ENCODE data around the gene FBLN1. TPM values are rescaled to one million over a fixed set of nuclear protein-coding genes. Genes with fewer than 3 reads are reported as not detected.

The FBLN1 gene
- total RNA-seq, 1 donor from 2014 or later, result 238 TPM

- DNase-seq (ENCODE audit: low spot score), result no peak
- Mint-ChIP-seq H3K27ac (ENCODE audit: unreplicated experiment) (no peak overlapping the region), H3K27me3 (ENCODE audit: unreplicated experiment) (peaks cover 5% of the 10 kb centered on the region), H3K4me3 (ENCODE audit: unreplicated experiment) (peak overlapping the region; percentile 37), H3K4me1 (ENCODE audit: unreplicated experiment) (no peaks in the 10 kb centered on the region), H3K9me3 (ENCODE audit: unreplicated experiment) (peaks cover 10% of the 10 kb centered on the region), H3K36me3 (ENCODE audit: low read depth, unreplicated experiment) (peaks cover 72% of the 10 kb centered on the region)
- TF ChIP-seq, protein P1, sequence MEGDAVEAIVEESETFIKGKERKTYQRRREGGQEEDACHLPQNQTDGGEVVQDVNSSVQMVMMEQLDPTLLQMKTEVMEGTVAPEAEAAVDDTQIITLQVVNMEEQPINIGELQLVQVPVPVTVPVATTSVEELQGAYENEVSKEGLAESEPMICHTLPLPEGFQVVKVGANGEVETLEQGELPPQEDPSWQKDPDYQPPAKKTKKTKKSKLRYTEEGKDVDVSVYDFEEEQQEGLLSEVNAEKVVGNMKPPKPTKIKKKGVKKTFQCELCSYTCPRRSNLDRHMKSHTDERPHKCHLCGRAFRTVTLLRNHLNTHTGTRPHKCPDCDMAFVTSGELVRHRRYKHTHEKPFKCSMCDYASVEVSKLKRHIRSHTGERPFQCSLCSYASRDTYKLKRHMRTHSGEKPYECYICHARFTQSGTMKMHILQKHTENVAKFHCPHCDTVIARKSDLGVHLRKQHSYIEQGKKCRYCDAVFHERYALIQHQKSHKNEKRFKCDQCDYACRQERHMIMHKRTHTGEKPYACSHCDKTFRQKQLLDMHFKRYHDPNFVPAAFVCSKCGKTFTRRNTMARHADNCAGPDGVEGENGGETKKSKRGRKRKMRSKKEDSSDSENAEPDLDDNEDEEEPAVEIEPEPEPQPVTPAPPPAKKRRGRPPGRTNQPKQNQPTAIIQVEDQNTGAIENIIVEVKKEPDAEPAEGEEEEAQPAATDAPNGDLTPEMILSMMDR (IDR thresholded peaks at IDR 0.05; ENCODE audit: unreplicated experiment), result no peak
Measured at GRCh38 chr22:45562537-45563361, 60.1 kb downstream of the FBLN1 start.

DNA sequence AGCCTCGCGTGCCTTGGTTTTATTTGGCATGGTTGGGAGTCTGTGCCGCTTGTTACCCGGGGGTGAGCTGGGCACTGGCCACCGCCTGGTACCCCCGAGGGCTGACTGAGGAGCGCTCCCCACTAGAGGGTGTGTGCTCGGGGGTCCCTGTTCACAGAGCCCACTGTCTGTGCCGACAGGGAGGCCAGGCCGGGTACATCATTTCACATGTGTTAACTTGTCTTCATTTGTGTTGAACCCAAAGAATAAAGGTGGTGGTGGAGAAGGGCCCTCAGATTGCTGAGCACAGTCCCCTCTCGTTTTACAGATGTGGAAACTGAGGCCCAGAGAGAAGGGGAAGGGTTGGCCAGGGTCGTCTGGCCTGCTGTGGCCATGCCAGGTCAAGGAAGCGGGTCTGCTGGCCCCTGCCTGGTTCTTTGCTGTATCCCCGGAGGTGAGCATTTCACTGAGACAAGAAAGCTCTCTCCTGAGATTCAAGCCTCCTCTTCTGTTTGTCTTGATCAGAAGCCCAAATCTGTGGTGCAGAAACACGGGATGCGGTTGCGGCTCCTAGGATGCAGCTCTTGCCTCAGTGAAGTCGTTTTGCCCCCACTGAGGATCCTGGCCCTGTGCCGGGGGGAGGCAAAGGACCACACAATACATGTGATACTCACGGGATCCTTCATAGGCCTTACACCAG is 60.8 kb downstream of the FBLN1 start:
- Mint-ChIP-seq H3K36me3 (ENCODE audit: low read depth, unreplicated experiment) (peaks cover 65% of the 10 kb centered on the region), H3K4me3 (ENCODE audit: unreplicated experiment) (no peak overlapping the region), H3K4me1 (ENCODE audit: unreplicated experiment) (no peaks in the 10 kb centered on the region), H3K27me3 (ENCODE audit: unreplicated experiment) (peaks cover 5% of the 10 kb centered on the region), H3K9me3 (ENCODE audit: unreplicated experiment) (peaks cover 10% of the 10 kb centered on the region), H3K27ac (ENCODE audit: unreplicated experiment) (no peak overlapping the region)
- DNase-seq (ENCODE audit: low spot score), result no peak
- TF ChIP-seq, protein P1 (IDR thresholded peaks at IDR 0.05; ENCODE audit: unreplicated experiment), result no peak

- H3K9me3 Mint-ChIP-seq (ENCODE audit: unreplicated experiment), result peaks cover 10% of the 10 kb centered on the region
- H3K36me3 Mint-ChIP-seq (ENCODE audit: low read depth, unreplicated experiment), result peaks cover 61% of the 10 kb centered on the region
- no peak for DNase-seq (ENCODE audit: low spot score)
- H3K4me1 Mint-ChIP-seq (ENCODE audit: unreplicated experiment), result no peaks in the 10 kb centered on the region
- H3K27me3 Mint-ChIP-seq (ENCODE audit: unreplicated experiment), result peaks cover 5% of the 10 kb centered on the region
- H3K27ac Mint-ChIP-seq (ENCODE audit: unreplicated experiment), result no peak overlapping the region
- no peak overlapping the region for H3K4me3 Mint-ChIP-seq (ENCODE audit: unreplicated experiment)
- TF ChIP-seq, protein P1 (IDR thresholded peaks at IDR 0.05; ENCODE audit: unreplicated experiment), result no peak
Measured at GRCh38 chr22:45564349-45565030, 61.8 kb downstream of the FBLN1 start.

GRCh38 chr22:45565171-45565570 is 62.5 kb downstream of the FBLN1 start:
- H3K36me3 Mint-ChIP-seq (ENCODE audit: low read depth, unreplicated experiment), result peaks cover 54% of the 10 kb centered on the region

More at GRCh38 chr22:45565171-45565570, 62.5 kb downstream of the FBLN1 start:
- H3K27ac Mint-ChIP-seq (ENCODE audit: unreplicated experiment), result peak overlapping the region; percentile 21
- H3K27me3 Mint-ChIP-seq (ENCODE audit: unreplicated experiment), result peaks cover 5% of the 10 kb centered on the region
- TF ChIP-seq, protein P1 (IDR thresholded peaks at IDR 0.05; ENCODE audit: unreplicated experiment), result no peak
- no peaks in the 10 kb centered on the region for H3K4me1 Mint-ChIP-seq (ENCODE audit: unreplicated experiment)
- no peak for DNase-seq (ENCODE audit: low spot score)
- peaks cover 10% of the 10 kb centered on the region for H3K9me3 Mint-ChIP-seq (ENCODE audit: unreplicated experiment)
- peak overlapping the region; percentile 12 for H3K4me3 Mint-ChIP-seq (ENCODE audit: unreplicated experiment)

Data from endothelial cell (in vitro differentiated cells).